GM10248 (cell line): ENCODE measurements around the gene HPS1.

Source experiments
- CTCF ChIA-PET: fragments of 300-600 bp; sonication (Branson Sonifier 250); formaldehyde crosslinking; extraction: SDS; loops from one replicate; lab custom pipeline; 2021; ENCODE audit warnings: antibody characterized with exemption; lab: Yijun Ruan, JAX
- POLR2A ChIA-PET: fragments of 350-650 bp; sonication (Branson Sonifier 250); formaldehyde crosslinking; extraction: SDS; loops from one replicate; lab custom pipeline; 2020; ENCODE audit warnings: antibody characterized with exemption; lab: Yijun Ruan, JAX
- DNase-seq: peaks from one replicate; pipeline ENCODE4 v3.0.0; 2012; ENCODE audit errors: extremely low spot score
- CTCF ChIP-seq: IDR thresholded peaks from 2 replicates; pipeline ENCODE4 v1.5.1; 2012; ENCODE audit warnings: mild to moderate bottlenecking, low read depth; ENCODE audit errors: extremely low read depth, missing control alignments, control extremely low read depth

HPS1 gene

GRCh38 chr10:98449287-98449686 lies 2.6 kb upstream of the HPS1 start:
- ChIA-PET POLR2A (no interaction called here), CTCF (no interaction called here)
- DNase-seq = no peak
- no peak for TF ChIP-seq CTCF

GRCh38 chr10:98446151-98446660 lies 529 bp downstream of the HPS1 start:
- CTCF ChIA-PET = interaction anchor here (0.6 to 3.2 kb wide), 9 partner anchors 11 to 276 kb away, joined by 3 to 12 read pairs (median 3); no protein-coding TSS in a partner anchor
- no peak for TF ChIP-seq CTCF
- POLR2A ChIA-PET = interaction anchor here (0.6 to 0.7 kb wide), 2 partner anchors 12 to 1070 kb away, joined by 3 read pairs; no protein-coding TSS in a partner anchor
- DNase-seq = no peak

GRCh38 chr10:98445200-98445812 lies 1.4 kb downstream of the HPS1 start:
- ChIA-PET CTCF (interaction anchor here (0.7 to 3.2 kb wide), 7 partner anchors 10 to 275 kb away, joined by 3 to 12 read pairs (median 3); no protein-coding TSS in a partner anchor), POLR2A (no interaction called here)
- no peak for TF ChIP-seq CTCF
- no peak for DNase-seq

DNA sequence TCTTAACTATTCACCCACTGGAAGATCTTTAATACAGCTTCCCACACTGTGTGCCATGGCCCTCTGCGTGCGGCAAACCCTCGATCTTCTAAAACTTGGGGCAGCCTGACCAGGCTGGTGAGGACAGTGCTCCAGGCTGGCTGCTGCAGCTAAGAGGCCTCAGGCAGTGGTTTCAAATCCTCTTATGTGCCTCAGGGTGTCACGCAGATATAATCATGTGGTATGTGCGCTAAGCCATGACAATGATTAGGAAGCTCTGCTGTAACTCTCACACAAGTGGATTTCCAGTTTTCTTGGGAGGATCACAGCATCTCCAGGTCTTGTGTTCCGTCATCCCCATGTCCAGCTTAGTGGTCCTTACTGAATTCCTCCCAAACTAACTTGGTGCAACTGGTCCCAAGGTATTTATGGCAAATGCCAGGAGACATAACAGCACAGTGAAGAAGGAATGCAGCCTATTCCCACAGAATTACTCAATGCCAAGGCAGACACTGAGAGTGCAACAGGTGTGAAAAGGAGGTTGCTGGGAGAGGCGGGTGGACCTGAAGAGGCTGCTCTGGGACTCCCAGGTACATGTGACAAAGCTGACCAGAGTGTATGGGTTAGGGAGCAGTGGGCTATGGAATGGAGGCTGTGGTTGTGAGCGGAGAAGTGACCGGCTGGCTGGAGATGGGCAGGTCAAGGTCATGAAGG lies 2.3 kb downstream of the HPS1 start:
- CTCF ChIA-PET = interaction anchor here (1.3 to 3.2 kb wide), 4 partner anchors 9 to 22 kb away, joined by 5 to 12 read pairs (median 9); no protein-coding TSS in a partner anchor
- POLR2A ChIA-PET = no interaction called here
- TF ChIP-seq CTCF = no peak
- DNase-seq = no peak

GRCh38 chr10:98438715-98439114 lies 8.0 kb downstream of the HPS1 start:
- no peak for TF ChIP-seq CTCF
- DNase-seq = no peak
- POLR2A ChIA-PET = no interaction called here
- CTCF ChIA-PET = interaction anchor here (1.1 kb wide), 1 partner anchor 13 kb away, joined by 4 read pairs; no protein-coding TSS in a partner anchor

DNA sequence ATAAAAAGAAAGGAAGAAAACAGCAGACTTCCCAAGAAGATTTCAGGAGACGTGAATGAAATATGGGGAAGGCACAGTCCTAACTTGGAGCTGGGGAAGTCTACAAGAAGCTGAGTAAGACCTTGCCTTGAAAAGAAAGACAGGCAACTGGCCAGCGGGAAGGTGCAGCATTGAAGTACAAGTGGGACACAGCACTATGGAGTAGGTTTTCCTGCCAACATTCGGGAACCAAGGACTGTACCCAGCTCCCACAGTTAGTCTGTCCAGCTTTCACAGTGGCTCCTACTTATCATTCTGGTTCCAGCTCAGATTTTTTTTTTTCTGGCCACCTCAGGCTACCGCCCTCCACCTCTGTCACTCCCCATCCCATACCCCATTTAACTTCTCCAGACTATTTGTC lies 10.0 kb downstream of the HPS1 start:
- ChIA-PET POLR2A (no interaction called here), CTCF (interaction anchor here (1.4 to 5.7 kb wide), 3 partner anchors 8 to 30 kb away, joined by 7 to 53 read pairs (median 10); no protein-coding TSS in a partner anchor)
- TF ChIP-seq CTCF = no peak
- no peak for DNase-seq
